Mesendoderm (in vitro differentiated cells): ENCODE results near the gene MAPKAPK3.

Experiments
- DNase-seq: peaks from one replicate; pipeline ENCODE4 v3.0.0; 2013
- H2AK5ac ChIP-seq: 2 replicates; pipeline ENCODE4 v1.6.1; 2013; ENCODE audit warnings: low read length, inconsistent platforms
- H2BK120ac ChIP-seq: 2 replicates; pipeline ENCODE4 v1.6.1; 2013; ENCODE audit warnings: low read depth, mild to moderate bottlenecking, low read length, moderate library complexity, mixed read lengths
- H2BK15ac ChIP-seq: replicated peaks from 2 replicates; pipeline ENCODE4 v1.6.1; 2013; ENCODE audit warnings: low read depth, mild to moderate bottlenecking, moderate library complexity
- H2BK5ac ChIP-seq: 2 replicates; pipeline ENCODE4 v1.6.1; 2013; ENCODE audit warnings: low read length, inconsistent platforms
- H3K18ac ChIP-seq: 2 replicates; pipeline ENCODE4 v1.6.1; 2013; ENCODE audit warnings: mild to moderate bottlenecking, low read length, mixed read lengths
- H3K23ac ChIP-seq: one replicate; pipeline ENCODE4 v1.6.1; 2013; ENCODE audit warnings: low read length
- H3K27ac ChIP-seq: 2 replicates; pipeline ENCODE4 v1.5.1; 2013; ENCODE audit warnings: low read depth, mild to moderate bottlenecking, inconsistent platforms, low read length, moderate library complexity
- H3K27me3 ChIP-seq: 2 replicates; pipeline ENCODE4 v1.6.1; 2013; ENCODE audit warnings: low read length, control low read depth, mild to moderate bottlenecking, inconsistent platforms; ENCODE audit not compliant: insufficient read depth, poor library complexity
- H3K36me3 ChIP-seq: 2 replicates; pipeline ENCODE4 v1.6.1; 2013; ENCODE audit warnings: low read length, inconsistent platforms; ENCODE audit not compliant: control insufficient read depth, insufficient read depth
- H3K4ac ChIP-seq: one replicate; pipeline ENCODE4 v1.6.1; 2013; ENCODE audit warnings: low read depth, mild to moderate bottlenecking, low read length, moderate library complexity
- H3K4me1 ChIP-seq: 2 replicates; pipeline ENCODE4 v1.6.1; 2013; ENCODE audit warnings: low read depth, low read length, inconsistent platforms; ENCODE audit not compliant: control insufficient read depth
- H3K4me2 ChIP-seq: 2 replicates; pipeline ENCODE4 v1.6.1; 2013; ENCODE audit warnings: low read length
- H3K4me3 ChIP-seq: 2 replicates; pipeline ENCODE4 v1.5.1; 2013; ENCODE audit warnings: mild to moderate bottlenecking, low read length
- H3K56ac ChIP-seq: one replicate; pipeline ENCODE4 v1.6.1; 2013; ENCODE audit warnings: low read length
- H3K79me1 ChIP-seq: 2 replicates; pipeline ENCODE4 v1.6.1; 2013; ENCODE audit warnings: low read length, inconsistent platforms
- H3K79me2 ChIP-seq: 2 replicates; pipeline ENCODE4 v1.6.1; 2013; ENCODE audit warnings: mild to moderate bottlenecking, low read length; ENCODE audit not compliant: control insufficient read depth, insufficient read depth
- H3K9ac ChIP-seq: 2 replicates; pipeline ENCODE4 v1.6.1; 2013; ENCODE audit warnings: low read length, inconsistent platforms
- H4K5ac ChIP-seq: one replicate; pipeline ENCODE4 v1.6.1; 2013; ENCODE audit warnings: low read length
- H4K8ac ChIP-seq: one replicate; pipeline ENCODE4 v1.6.1; 2013; ENCODE audit warnings: low read depth, mild to moderate bottlenecking, control low read depth, low read length, moderate library complexity
- WGBS: extraction: QIAGEN DNeasy Blood & Tissue Kit; methylation state at CpG from one replicate; pipeline ENCODE4 v1.1.7; 2013; ENCODE audit warnings: low lambda C conversion rate, missing lambda C conversion rate; ENCODE audit not compliant: insufficient coverage; ENCODE audit errors: extremely low coverage; 5-methylcytosine and 5-hydroxymethylcytosine counted together

MAPKAPK3 gene

DNA sequence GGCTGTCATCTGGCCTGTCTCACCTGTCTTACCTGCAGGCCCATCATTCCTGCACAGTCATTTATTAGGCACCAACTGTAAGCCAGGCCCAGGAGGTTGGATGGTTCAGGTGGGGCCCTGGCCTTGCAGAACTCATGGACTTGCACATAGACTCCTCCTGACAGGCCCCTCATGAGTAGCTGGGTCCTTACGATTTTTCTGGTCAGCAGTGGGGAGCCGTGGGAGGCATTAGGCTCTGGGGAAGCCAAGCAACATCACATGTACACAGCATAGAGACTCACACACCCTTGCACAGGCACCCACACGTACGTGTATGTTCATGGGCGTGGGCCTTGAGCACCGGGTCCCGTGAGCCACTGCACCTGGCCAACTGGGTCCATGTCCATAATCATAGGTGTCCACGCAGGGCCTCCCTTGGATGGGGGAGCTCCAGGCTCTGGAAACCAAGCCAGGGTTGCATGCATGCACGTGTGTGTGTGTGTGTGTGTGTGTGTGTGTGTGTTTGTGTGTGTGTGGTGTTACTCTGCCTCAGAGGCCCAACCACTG, 25.7 kb upstream of the MAPKAPK3 start:
- Histone ChIP-seq H3K18ac (no peak overlapping the region), H2BK5ac (no peak overlapping the region), H3K4me2 (no peak overlapping the region), H3K79me1 (no peaks in the 10 kb centered on the region), H3K56ac (no peak overlapping the region), H2AK5ac (no peak overlapping the region), H3K9ac (no peak overlapping the region), H3K79me2 (no peaks in the 10 kb centered on the region), H4K5ac (no peak overlapping the region), H3K4ac (no peak overlapping the region), H4K8ac (no peak overlapping the region), H3K36me3 (no peaks in the 10 kb centered on the region), H3K27ac (no peak overlapping the region), H3K23ac (no peak overlapping the region), H2BK120ac (no peak overlapping the region), H3K4me1 (no peaks in the 10 kb centered on the region), H3K4me3 (no peak overlapping the region), H3K27me3 (no peaks in the 10 kb centered on the region), H2BK15ac (no peak overlapping the region)
- no peak for DNase-seq
- no CpG with 5 or more reads among the region's 9 CpGs for WGBS

DNA sequence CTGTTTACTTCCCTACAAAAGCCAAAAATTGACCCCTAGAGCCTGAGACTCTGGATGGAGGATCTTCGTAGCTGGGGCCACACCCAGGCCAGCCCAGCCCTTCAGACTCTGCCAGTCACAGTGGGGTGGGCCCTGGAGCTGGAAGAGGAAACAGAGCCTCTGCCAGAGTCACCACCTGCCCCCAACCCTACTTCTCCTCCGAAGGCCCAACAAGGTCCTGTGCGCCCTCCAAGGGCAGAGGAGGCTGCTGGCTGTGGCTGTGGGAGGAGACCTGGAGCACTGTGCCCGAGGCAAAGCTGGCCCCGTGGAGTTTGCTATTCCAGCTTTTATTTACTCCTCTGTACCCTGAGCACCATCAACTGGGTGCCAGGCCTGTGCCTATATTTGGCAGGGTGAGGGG, 24.4 kb upstream of the MAPKAPK3 start:
- Histone ChIP-seq H3K79me1 (no peaks in the 10 kb centered on the region), H3K36me3 (no peaks in the 10 kb centered on the region), H3K79me2 (no peaks in the 10 kb centered on the region), H3K56ac (no peak overlapping the region), H2BK120ac (no peak overlapping the region), H2AK5ac (no peak overlapping the region), H3K18ac (no peak overlapping the region), H3K4me3 (no peak overlapping the region), H3K23ac (no peak overlapping the region), H3K9ac (no peak overlapping the region), H2BK15ac (no peak overlapping the region), H3K4me1 (no peaks in the 10 kb centered on the region), H2BK5ac (no peak overlapping the region), H3K27ac (no peak overlapping the region), H4K5ac (no peak overlapping the region), H3K4ac (no peak overlapping the region), H4K8ac (no peak overlapping the region), H3K27me3 (no peaks in the 10 kb centered on the region), H3K4me2 (no peak overlapping the region)
- no CpG with 5 or more reads among the region's 5 CpGs for WGBS
- DNase-seq, result no peak

DNA sequence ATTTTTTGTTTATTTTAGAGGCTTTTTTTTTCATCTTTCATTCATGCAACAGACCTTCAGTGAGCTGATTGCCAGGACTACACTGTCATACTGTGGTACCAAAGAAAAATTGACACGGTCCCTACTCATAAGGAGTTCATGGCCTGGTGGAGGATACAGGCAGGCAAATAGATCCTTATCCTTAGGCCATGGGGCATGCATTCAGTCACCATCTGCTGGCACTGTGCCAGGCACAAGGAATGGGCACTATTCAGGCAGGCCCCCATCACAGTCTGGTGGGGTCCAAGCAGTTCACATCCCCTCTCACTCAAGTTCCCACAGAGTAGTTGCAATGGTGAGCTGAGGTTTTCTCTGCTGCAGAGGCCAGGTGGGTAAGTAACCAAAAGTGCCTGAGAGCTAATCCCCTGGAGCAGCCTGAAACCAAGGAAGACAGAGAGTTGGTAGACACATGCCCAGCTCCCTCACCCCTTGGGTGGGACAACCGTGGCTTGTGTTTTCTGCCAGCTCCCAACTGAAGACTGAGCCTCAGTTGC, 22.6 kb upstream of the MAPKAPK3 start:
- H3K4me3 ChIP-seq, result no peak overlapping the region
- no peak for DNase-seq
- no CpG with 5 or more reads among the region's 2 CpGs for WGBS

DNA sequence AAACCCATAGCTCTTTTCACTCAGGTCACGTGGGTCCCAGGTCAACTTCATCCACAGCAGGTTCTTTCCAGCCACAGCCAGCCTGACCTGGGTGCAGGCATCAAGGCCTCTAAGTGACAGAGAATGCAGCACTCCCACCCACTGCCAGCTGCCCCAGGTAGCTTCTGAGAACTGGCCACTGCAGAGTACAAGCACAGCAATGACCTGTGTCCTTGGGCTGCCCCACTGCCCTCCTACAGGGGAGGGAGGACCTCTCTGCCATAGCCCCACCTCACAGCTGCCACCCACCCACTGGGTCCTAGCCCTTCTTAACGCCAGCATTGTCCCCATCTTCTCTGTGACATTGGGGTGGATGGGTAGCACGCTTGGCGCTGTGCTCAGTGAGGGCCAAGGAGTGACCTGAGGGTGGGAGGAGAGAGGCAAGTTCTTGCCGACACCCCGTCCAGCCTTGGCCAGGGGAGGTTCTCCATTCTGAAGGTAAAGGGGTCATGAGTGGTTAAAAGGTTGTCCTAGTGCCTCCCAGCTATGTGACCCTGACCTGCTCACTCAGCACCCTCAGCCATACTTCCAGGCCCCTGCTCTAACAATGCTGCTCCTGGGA, 17.7 kb upstream of the MAPKAPK3 start:
- WGBS, result no CpG with 5 or more reads among the region's 6 CpGs
- no peak overlapping the region for H4K5ac ChIP-seq

More for the DNA sequence above, 22.6 kb upstream of the MAPKAPK3 start:
- no peak overlapping the region for H2BK15ac ChIP-seq
- H3K79me2 ChIP-seq, result no peaks in the 10 kb centered on the region
- H2BK120ac ChIP-seq, result no peak overlapping the region
- H2BK5ac ChIP-seq, result no peak overlapping the region
- H3K36me3 ChIP-seq, result no peaks in the 10 kb centered on the region
- no peak overlapping the region for H4K5ac ChIP-seq
- H4K8ac ChIP-seq, result no peak overlapping the region
- H3K9ac ChIP-seq, result no peak overlapping the region
- no peaks in the 10 kb centered on the region for H3K27me3 ChIP-seq
- no peak overlapping the region for H3K27ac ChIP-seq
- H3K4me1 ChIP-seq, result no peaks in the 10 kb centered on the region
- H3K56ac ChIP-seq, result no peak overlapping the region
- no peak overlapping the region for H3K4me2 ChIP-seq
- H3K18ac ChIP-seq, result no peak overlapping the region
- H3K4ac ChIP-seq, result no peak overlapping the region
- no peak overlapping the region for H2AK5ac ChIP-seq
- H3K23ac ChIP-seq, result no peak overlapping the region
- no peaks in the 10 kb centered on the region for H3K79me1 ChIP-seq

DNA sequence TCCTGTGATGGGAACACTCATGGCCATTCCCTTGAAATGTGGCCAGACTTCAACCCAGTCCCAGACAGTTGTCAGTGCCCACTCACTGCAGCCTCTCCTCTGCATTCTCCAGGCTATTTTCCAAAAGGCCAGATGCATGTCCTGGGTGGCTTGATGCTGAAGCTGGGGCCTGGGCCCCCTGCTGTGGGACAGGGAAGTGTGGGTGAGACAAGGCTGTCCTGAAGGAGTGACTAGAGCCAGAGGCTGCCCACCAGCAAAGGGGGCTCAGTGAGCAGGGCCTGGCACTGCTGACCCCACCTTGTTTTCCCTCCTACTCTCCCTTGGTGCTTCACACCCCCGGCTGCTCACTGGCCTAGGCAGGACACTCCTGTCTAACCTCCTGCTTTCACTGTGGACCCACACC, 17.2 kb upstream of the MAPKAPK3 start:
- no peak overlapping the region for H2BK120ac ChIP-seq
- H3K4ac ChIP-seq, result no peak overlapping the region
- no peaks in the 10 kb centered on the region for H3K79me2 ChIP-seq
- H2AK5ac ChIP-seq, result no peak overlapping the region
- H3K36me3 ChIP-seq, result no peaks in the 10 kb centered on the region
- no peak overlapping the region for H3K18ac ChIP-seq
- no CpG with 5 or more reads among the region's 1 CpG for WGBS
- no peak for DNase-seq
- no peaks in the 10 kb centered on the region for H3K79me1 ChIP-seq
- no peak overlapping the region for H3K56ac ChIP-seq
- no peak overlapping the region for H3K4me2 ChIP-seq
- no peak overlapping the region for H2BK5ac ChIP-seq
- H3K4me3 ChIP-seq, result no peak overlapping the region
- no peak overlapping the region for H4K5ac ChIP-seq
- H3K27me3 ChIP-seq, result no peaks in the 10 kb centered on the region
- no peak overlapping the region for H3K9ac ChIP-seq
- H3K27ac ChIP-seq, result no peak overlapping the region
- no peak overlapping the region for H4K8ac ChIP-seq
- no peaks in the 10 kb centered on the region for H3K4me1 ChIP-seq
- no peak overlapping the region for H2BK15ac ChIP-seq
- H3K23ac ChIP-seq, result no peak overlapping the region

More for the DNA sequence above, 17.7 kb upstream of the MAPKAPK3 start:
- Histone ChIP-seq H3K4ac (no peak overlapping the region), H2AK5ac (no peak overlapping the region), H3K4me1 (no peaks in the 10 kb centered on the region), H3K27ac (no peak overlapping the region), H3K9ac (no peak overlapping the region), H3K23ac (no peak overlapping the region), H3K36me3 (no peaks in the 10 kb centered on the region), H3K79me2 (no peaks in the 10 kb centered on the region), H3K56ac (no peak overlapping the region), H3K18ac (no peak overlapping the region), H3K4me2 (no peak overlapping the region), H3K79me1 (no peaks in the 10 kb centered on the region), H2BK5ac (no peak overlapping the region), H3K4me3 (no peak overlapping the region), H2BK120ac (no peak overlapping the region), H2BK15ac (no peak overlapping the region), H3K27me3 (no peaks in the 10 kb centered on the region), H4K8ac (no peak overlapping the region)
- DNase-seq, result no peak
